Stomach (tissue), 4 donors: ENCODE measurements around the gene LST1.

Experiments used
- CTCF ChIP-seq, 7 experiments: fragments of 450-650 bp in 4 of 7; fragments of 200-600 bp in 3 of 7; sonication (generic) in 3 of 7; IDR thresholded peaks; one replicate each; pipeline ENCODE4 v1.5.1; 2016 to 2019; ENCODE audit warnings: antibody characterized with exemption in 7 of 7, control low read depth in 2 of 7, mild to moderate bottlenecking in 1 of 7
- POLR2AphosphoS5 ChIP-seq, 3 donors: sonication (generic); formaldehyde crosslinking; IDR thresholded peaks; one replicate each; pipeline ENCODE4 v1.6.1; 2016; ENCODE audit warnings: antibody characterized with exemption in 3 of 3

- TF ChIP-seq CTCF (IDR thresholded peaks at IDR 0.05), result no peak
- TF ChIP-seq POLR2AphosphoS5 (IDR thresholded peaks at IDR 0.05), result no peak
Measured at GRCh38 chr6:31548544-31548873, 37.6 kb upstream of the LST1 start.
